GM18858 (cell line): Measurements from ENCODE around the gene C1R.
A peak's percentile ranks its signal among the peaks of the same experiment; 100 is the strongest.
"Not testable (repeated sequence)": the region's sequence is repeated elsewhere in the genome, so short reads cannot be mapped to it uniquely, and the experiment has no call there.

Experiments
- ATAC-seq: cut with Tn5 transposase; IDR thresholded peaks from one replicate; pipeline ENCODE4 v1.9.1; 2021; ENCODE audit not compliant: unreplicated experiment

The C1R gene

DNA sequence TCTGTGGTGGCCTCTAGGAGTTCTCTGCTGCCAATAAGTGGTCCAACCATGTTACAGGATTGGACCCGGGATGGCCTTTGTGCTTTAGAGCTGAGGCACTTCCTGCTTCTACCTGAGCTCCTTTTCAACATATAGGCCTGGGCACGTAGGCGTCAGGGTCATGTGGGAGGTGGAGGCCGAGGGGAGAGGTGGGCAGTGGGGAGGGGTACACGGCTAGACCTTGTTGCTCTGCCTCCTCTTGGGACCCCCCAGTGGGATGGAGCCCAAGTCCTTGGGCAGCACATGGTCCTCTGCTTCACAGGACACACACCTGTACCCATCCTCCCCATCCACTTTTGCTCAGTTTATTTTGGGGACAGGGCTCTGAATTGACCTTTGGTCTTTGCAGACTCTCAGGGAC, 29.1 kb upstream of the C1R start:
- ATAC-seq, result no peak

DNA sequence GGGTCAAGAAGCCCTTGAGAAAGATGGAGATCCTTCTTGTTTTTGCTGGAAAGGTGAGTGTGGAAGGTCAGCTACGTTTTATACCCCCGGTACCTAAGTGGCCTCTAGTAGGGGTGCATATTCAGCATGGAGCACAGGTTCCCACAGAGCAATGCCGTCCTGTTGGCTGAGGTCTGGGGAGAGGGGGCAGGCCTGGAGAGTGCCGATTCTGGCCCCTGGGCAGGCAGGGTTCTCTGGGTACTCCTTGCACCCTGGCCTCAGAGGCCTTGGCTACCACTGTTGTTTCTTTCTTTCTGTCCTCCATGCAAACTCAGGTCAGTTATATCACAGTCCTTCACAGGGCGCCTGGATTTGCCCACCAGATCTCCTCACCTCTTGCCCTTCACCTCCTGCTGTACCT, 27.9 kb upstream of the C1R start:
- no peak for ATAC-seq

- no peak for ATAC-seq
Measured at GRCh38 chr12:7118881-7119280, 26.6 kb upstream of the C1R start.

- no peak for ATAC-seq
Measured at GRCh38 chr12:7117670-7118069, 25.4 kb upstream of the C1R start.

DNA sequence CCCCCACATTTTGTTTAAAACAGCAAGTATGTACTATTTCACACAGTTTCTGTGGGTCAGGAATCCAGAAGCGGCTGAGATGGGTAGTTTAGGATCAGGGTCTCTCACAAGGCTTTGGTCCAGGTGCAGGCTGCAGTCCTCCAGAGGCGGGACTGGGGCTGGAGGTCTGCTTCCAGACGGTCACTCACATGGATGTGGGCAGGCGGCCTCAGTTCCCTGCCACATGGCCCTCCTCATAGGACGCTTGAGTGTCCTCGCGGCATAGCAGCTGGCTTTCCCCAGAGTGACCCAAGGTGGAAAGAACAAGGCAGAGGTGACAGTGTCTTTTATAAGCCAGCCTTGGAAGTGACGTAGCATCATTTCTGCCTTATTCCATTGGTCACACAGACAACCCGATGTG, 24.7 kb upstream of the C1R start:
- no peak for ATAC-seq

GRCh38 chr12:7116196-7116595, 24.0 kb upstream of the C1R start:
- ATAC-seq, result no peak

DNA sequence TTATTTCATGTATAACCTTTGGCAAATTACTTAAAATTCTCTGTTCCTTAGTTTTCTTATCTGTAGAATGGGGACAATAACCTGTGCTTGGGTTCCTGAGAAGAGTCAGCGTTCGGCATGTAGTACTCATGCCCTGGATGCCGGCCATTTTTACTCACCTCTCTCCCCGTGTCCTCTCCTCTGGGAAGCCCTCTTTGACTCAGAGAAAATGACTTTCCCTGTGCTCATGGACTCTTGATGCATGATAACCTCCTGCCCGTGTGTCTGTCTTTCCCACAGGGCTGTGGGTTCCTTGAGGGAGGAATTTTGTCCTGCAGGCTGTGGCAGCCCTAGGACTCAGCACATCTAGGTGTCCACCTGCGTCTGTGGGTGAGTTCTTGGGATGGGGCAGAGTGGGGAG, 22.6 kb upstream of the C1R start:
- no peak for ATAC-seq

GRCh38 chr12:7114008-7114407, 21.8 kb upstream of the C1R start:
- no peak for ATAC-seq

- ATAC-seq, result no peak
Measured at GRCh38 chr12:7113389-7113871, 21.2 kb upstream of the C1R start.

GRCh38 chr12:7112041-7112440, 19.8 kb upstream of the C1R start:
- no peak for ATAC-seq

DNA sequence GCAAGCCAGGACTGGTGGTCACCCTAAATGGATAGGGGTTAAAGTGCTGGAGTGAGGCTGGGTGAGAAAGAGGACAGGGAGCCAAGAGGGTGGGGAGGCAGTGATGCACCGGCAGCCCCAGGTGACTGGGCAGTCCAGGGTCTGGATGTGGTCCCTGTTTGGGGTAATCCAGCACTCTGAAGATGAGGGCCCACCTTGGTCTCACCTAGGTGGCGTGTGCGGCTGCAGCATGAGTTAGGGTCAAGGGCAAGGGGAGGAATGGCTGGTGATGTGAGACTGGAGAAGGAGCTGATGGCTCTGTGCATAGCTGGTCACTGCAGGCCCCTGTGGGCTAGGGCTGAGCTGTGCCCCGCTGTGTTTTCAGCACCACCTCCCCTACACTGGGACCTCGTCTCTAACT, 18.4 kb upstream of the C1R start:
- no peak for ATAC-seq

DNA sequence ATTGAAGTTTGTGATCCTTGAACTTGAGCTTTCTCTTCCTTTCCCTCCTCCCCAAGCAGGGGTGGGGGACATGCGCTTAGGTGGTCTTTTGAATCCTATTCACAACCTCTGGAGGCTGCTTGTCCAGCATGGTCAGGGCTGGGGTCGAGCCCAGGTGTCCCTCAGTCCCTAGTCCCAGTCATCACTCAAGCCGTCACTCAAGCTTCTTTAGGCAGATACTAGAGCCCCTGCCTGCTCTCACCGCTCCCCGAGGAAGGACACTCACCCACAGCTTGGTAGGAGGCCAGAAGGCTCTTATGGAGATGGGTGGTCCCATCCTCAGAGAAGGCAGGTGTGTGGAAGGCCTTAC, 17.3 kb upstream of the C1R start:
- no peak for ATAC-seq

DNA sequence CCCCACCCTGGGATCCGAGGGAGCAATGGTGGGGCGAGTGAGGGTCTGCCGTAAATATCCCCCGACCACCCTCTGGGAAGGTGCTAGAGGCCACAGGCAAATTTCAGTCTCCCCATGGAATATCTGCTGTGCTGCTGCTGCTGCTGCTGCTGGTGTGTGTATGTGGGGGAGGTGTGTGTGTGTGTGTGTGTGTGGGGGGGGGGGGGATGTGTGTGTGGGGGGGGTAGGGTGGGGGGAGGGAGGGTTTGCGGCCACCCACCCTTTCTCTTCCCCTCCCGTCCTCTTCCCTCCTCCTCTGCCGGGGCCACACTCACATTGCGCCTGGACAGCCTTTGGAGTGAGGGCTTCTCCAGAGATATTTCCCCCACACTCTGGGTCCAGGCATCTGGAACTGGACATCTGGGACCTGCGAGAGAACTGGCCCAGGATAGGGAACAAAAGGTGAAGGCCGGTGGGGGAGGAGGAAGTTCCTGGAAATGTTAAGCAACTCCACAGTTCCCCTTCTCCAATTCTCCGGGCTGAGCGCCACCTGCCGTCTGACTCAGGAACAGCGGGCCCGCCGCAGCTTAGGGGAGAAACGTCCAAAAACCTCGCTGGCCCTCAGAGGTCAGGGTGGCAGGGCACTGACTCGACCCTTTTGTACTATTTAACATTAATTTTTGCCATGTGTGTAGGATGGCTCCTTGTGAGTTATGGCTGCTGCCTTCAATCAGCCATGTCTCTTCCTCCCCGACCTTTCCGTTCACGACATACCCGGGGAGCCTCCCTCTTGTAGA, 16.7 kb upstream of the C1R start, which contains the start of gene C1RL:
TSS of gene C1RL (minus strand) at position 419 of the 776 bp plus-strand sequence. CDS start at position 385, 34 bp downstream.
- ATAC-seq, result no peak

DNA sequence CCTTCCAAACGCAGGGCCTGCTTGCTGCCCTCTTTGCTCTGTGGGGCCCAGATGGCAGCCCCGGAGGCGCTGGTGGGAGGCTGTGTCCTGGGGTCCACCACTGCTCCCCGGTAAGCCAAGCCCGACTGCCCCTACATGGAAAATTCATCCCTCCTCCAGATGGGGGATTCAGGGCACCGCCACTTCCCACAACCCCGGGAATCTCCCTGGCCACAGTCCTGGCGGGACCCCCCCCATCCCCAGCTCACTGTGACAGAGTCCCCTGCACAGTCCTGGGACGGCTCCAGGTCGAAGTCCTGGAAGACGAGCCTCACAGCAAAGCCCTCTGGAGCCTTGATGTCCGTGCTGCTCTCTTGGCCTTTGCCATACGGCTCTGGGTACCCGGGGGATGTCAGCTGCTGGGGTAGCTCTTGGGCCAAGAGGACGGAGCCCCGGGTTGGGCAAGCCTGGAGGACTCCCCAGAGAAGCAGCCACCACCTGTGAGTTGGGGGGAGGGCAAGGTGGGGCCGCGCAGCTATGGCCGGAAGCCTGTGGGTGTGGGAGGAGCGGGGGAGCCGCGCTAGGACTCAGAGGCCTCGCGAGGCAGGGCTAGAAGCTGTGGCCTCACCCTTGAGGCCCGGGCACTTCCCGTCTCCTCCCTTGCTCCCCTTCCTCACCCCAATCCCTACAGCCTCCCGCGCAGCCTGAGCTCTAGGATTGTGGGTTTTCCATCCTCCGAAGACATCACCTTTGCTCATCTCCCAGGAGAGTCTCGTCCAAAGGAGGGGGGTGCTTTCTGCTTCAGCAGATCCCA, 16.0 kb upstream of the C1R start:
- ATAC-seq, result peak; percentile 77

- ATAC-seq, result no peak
Measured at GRCh38 chr12:7107636-7108002, 15.4 kb upstream of the C1R start.

- not testable (repeated sequence) for ATAC-seq
Measured at GRCh38 chr12:7107181-7107580, 14.9 kb upstream of the C1R start.

DNA sequence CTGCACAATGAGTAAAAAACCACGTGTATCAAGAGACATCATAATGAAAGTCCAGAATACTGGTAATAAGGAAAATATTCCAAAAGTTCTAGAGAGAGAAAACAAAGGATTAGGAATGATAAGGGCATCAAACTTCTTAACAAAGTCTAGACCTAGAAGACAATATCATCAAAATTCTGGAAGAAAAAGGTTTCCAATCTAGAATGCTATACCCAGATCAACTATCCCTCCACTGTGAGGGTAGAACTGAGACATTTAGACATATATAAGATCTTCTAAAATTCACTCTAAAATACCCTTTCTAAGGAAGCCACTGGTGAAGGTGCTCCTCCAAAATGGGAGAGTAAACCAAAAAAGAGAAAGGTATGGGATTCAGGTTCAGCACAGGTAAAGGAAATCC, 13.8 kb upstream of the C1R start:
- no peak for ATAC-seq

DNA sequence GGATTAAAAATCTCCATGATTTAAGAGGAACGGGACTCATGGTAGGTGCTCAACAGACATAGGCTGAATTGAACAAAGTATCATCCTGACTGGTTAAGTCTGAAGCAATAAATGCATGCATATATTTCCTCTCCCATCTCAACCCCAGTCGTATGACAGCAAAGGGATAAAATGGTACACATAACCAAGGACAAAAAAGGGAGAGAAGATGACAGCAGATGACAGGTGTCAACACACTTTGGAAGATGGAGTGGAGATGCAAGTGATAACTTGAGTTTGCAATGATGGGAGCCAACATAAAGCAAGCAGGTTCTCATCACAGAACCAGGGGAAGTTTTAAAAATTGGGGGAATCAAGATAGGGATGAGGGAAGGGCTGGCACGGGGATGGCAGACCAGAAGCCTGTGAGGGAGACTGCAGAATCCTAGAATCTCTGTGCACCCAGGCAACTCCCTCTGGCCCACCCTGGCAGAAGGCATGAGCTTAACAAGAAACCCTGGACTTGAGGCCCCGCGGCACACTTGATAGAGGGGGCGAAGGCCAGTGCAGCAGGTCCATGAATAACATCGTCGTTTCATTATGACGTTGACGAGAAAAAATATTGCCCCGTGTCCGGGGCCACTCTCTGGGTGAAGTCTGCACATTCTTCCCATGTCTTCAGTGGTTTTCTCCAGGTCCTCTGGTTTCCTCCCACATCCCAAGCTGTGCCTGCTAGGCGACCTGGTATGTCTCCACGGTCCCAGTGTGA, 11.8 kb upstream of the C1R start:
- ATAC-seq, result no peak

- ATAC-seq, result no peak
Measured at GRCh38 chr12:7102582-7102981, 10.3 kb upstream of the C1R start.

- no peak for ATAC-seq
Measured at GRCh38 chr12:7101694-7102131, 9.5 kb upstream of the C1R start.

DNA sequence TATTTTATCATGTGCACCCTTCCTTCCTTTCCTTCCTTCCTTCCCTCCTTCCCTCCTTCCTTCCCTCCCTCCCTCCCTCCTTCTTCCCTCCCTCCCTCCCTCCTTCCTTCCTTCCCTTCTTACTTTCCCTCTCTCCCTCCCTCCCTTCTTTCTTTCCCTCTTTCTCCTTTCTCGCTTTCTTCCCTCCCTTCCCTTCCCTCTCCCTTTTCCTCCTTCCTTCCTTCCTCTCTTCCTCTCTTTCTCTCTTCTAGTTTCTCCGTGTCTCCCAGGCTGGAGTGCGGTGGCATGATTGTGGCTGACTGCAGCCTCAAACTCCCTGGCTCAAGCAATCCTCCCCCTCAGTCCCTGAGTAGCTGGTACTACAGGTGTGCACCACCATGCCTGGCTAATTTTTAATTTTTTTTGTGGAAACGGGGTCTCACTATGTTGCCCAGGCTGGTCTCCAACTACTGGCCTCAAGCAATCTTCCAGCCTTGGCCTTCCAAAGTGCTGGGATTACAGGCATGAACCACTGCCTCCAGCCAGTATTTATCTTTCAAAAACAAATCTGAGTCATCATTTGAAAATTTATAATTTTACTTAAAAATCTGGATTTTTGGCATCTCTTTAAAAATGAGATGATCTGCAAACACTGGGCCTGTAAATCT, 8.9 kb upstream of the C1R start:
- ATAC-seq, result no peak
